A549 (cell line): ENCODE data around the gene SORCS2.

Experiments
- CEBPB ChIP-seq, 2 experiments: fragments of >200 bp in 1 of 2; sonication (Bioruptor Twin) in 1 of 2; formaldehyde crosslinking in 1 of 2; IDR thresholded peaks; 2 replicates each; pipeline ENCODE4 v1.6.1; 2012 to 2016
- EP300 ChIP-seq, 2 experiments: fragments of >200 bp; sonication (Bioruptor Twin); formaldehyde crosslinking; IDR thresholded peaks; 2 replicates in 1 of 2; 3 replicates in 1 of 2; pipeline ENCODE4 v1.6.1; 2016 to 2017
- ESRRA ChIP-seq: fragments of 150-350 bp; IDR thresholded peaks from 2 replicates; pipeline ENCODE4 v1.6.1; 2014; ENCODE audit warnings: mild to moderate bottlenecking, low read length, borderline replicate concordance
- JUNB ChIP-seq: fragments of >200 bp; sonication (Bioruptor Twin); formaldehyde crosslinking; IDR thresholded peaks from 2 replicates; pipeline ENCODE4 v1.6.1; 2016
- KDM1A ChIP-seq: fragments of 200-600 bp; sonication (generic); IDR thresholded peaks from 2 replicates; pipeline ENCODE4 v1.6.1; 2016; ENCODE audit warnings: low read depth, mild to moderate bottlenecking
- PHF8 ChIP-seq: fragments of 200-600 bp; sonication (generic); IDR thresholded peaks from 2 replicates; pipeline ENCODE4 v1.6.1; 2016; ENCODE audit warnings: low read depth, mild to moderate bottlenecking, antibody characterized with exemption, moderate library complexity, borderline replicate concordance
- POLR2A ChIP-seq: IDR thresholded peaks from 2 replicates; pipeline ENCODE4 v1.6.1; 2012; ENCODE audit warnings: mild to moderate bottlenecking, low read length
- SMC3 ChIP-seq: fragments of >200 bp; sonication (Bioruptor Twin); formaldehyde crosslinking; IDR thresholded peaks from 3 replicates; pipeline ENCODE4 v1.6.1; 2018; ENCODE audit warnings: inconsistent platforms
- ZFP36 ChIP-seq: fragments of 450-650 bp; IDR thresholded peaks from 2 replicates; pipeline ENCODE4 v1.6.1; 2014; ENCODE audit warnings: borderline replicate concordance; ENCODE audit not compliant: partially characterized antibody
- TF ChIP-seq, protein P1 (sequence below): fragments of >200 bp; sonication (Bioruptor Twin); formaldehyde crosslinking; IDR thresholded peaks from 3 replicates; pipeline ENCODE4 v1.5.1; 2016
- TF ChIP-seq, protein P2 (sequence below): fragments of 250-450 bp; sonication (Bioruptor Pico); IDR thresholded peaks from 2 replicates; pipeline ENCODE4 v1.5.0; 2021; ENCODE audit warnings: mild to moderate bottlenecking, moderate library complexity, borderline replicate concordance
- TF ChIP-seq, protein P3 (sequence below): IDR thresholded peaks from 2 replicates; pipeline ENCODE4 v1.6.1; 2012

DNA sequence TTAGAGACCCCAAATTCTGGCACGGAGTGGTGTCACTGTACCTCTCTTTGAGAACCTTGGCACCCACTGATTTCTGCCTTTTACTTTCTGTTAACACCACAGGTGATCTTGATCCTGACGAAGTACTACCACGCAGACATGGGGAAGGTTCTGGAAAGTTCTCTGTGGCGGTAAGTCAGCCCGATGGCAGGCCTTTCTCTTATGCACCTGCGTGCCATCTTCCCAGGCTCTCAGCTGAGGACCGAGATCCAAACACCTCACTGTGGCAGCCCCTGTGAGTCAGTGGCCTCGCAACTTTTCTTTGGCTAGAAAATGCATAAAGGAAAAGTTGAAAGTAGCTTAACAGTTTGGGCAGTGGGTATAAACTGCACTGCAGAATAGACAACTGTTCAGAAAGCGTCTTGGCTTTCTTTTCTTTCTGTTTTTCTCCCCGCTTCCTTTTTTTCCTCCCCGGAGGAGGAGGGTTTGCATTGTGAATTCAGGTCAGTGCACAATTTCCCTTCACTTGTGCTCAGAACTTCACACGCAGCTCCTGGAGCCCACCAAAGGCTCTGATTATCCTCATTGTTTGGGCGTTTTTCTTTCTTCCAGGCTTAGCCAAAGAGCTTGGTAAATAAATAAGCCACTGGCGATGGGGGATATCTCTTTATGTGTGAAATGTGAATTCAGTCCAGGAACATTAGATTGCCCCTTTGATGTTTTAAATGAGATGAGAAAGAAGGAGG is 204.0 kb downstream of the SORCS2 start:
- TF ChIP-seq, protein P1, sequence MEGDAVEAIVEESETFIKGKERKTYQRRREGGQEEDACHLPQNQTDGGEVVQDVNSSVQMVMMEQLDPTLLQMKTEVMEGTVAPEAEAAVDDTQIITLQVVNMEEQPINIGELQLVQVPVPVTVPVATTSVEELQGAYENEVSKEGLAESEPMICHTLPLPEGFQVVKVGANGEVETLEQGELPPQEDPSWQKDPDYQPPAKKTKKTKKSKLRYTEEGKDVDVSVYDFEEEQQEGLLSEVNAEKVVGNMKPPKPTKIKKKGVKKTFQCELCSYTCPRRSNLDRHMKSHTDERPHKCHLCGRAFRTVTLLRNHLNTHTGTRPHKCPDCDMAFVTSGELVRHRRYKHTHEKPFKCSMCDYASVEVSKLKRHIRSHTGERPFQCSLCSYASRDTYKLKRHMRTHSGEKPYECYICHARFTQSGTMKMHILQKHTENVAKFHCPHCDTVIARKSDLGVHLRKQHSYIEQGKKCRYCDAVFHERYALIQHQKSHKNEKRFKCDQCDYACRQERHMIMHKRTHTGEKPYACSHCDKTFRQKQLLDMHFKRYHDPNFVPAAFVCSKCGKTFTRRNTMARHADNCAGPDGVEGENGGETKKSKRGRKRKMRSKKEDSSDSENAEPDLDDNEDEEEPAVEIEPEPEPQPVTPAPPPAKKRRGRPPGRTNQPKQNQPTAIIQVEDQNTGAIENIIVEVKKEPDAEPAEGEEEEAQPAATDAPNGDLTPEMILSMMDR = no peak
- no peak for TF ChIP-seq EP300 (IDR thresholded peaks at IDR 0.05)
- no peak for TF ChIP-seq CEBPB (IDR thresholded peaks at IDR 0.05)
- TF ChIP-seq KDM1A = no peak
- no peak for TF ChIP-seq PHF8
- TF ChIP-seq POLR2A = no peak
- no peak for TF ChIP-seq ZFP36
- TF ChIP-seq, protein P2, sequence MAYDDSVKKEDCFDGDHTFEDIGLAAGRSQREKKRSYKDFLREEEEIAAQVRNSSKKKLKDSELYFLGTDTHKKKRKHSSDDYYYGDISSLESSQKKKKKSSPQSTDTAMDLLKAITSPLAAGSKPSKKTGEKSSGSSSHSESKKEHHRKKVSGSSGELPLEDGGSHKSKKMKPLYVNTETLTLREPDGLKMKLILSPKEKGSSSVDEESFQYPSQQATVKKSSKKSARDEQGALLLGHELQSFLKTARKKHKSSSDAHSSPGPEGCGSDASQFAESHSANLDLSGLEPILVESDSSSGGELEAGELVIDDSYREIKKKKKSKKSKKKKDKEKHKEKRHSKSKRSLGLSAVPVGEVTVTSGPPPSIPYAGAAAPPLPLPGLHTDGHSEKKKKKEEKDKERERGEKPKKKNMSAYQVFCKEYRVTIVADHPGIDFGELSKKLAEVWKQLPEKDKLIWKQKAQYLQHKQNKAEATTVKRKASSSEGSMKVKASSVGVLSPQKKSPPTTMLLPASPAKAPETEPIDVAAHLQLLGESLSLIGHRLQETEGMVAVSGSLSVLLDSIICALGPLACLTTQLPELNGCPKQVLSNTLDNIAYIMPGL (CRISPR knock-in tag) = no peak
- TF ChIP-seq, protein P3, sequence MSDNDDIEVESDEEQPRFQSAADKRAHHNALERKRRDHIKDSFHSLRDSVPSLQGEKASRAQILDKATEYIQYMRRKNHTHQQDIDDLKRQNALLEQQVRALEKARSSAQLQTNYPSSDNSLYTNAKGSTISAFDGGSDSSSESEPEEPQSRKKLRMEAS = no peak
- TF ChIP-seq JUNB = no peak
- no peak for TF ChIP-seq ESRRA
- TF ChIP-seq SMC3 = no peak
